ENCODE measurements around the gene PKHD1. TPM values are rescaled to one million over a fixed set of nuclear protein-coding genes. Genes with fewer than 3 reads are reported as not detected.

PKHD1 gene
- total RNA-seq, 6 experiments from 2014 or later: 1.2 to 3.0 (median 2.3) TPM

GRCh38 chr6:51614725-51615124 lies 472.7 kb downstream of the PKHD1 start:
- no peak for ATAC-seq
- Histone ChIP-seq H3K4me1 (peaks cover 0 to 6% (median 2%) of the 10 kb centered on the region in 4 donors), H3K27ac (no peak overlapping the region)

GRCh38 chr6:51613558-51613957 lies 473.9 kb downstream of the PKHD1 start:
- H3K4me3 ChIP-seq: no peak overlapping the region
- no peaks in the 10 kb centered on the region for H3K9me3 ChIP-seq
- no peaks in the 10 kb centered on the region for H3K27me3 ChIP-seq
- WGBS (ENCODE audit: insufficient coverage, low coverage, low lambda C conversion rate, missing lambda C conversion rate): 41% methylated on average over 3 of the region's 3 CpGs
- intact Hi-C loops (cut with DNase I): no loop called here
- TF ChIP-seq POLR2A (IDR thresholded peaks at IDR 0.05): no peak
- TF ChIP-seq, protein P1, sequence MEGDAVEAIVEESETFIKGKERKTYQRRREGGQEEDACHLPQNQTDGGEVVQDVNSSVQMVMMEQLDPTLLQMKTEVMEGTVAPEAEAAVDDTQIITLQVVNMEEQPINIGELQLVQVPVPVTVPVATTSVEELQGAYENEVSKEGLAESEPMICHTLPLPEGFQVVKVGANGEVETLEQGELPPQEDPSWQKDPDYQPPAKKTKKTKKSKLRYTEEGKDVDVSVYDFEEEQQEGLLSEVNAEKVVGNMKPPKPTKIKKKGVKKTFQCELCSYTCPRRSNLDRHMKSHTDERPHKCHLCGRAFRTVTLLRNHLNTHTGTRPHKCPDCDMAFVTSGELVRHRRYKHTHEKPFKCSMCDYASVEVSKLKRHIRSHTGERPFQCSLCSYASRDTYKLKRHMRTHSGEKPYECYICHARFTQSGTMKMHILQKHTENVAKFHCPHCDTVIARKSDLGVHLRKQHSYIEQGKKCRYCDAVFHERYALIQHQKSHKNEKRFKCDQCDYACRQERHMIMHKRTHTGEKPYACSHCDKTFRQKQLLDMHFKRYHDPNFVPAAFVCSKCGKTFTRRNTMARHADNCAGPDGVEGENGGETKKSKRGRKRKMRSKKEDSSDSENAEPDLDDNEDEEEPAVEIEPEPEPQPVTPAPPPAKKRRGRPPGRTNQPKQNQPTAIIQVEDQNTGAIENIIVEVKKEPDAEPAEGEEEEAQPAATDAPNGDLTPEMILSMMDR (IDR thresholded peaks at IDR 0.05): no peak
- H3K27ac ChIP-seq: no peak overlapping the region
- peaks cover 0 to 4% (median under 1%) of the 10 kb centered on the region in 4 donors for H3K4me1 ChIP-seq
- peak in 2 of 4 donors; percentile 36 to 61 for ATAC-seq
- DNase-seq: no peak
- no peaks in the 10 kb centered on the region for H3K36me3 ChIP-seq

More at GRCh38 chr6:51614725-51615124, 472.7 kb downstream of the PKHD1 start:
- TF ChIP-seq POLR2A (IDR thresholded peaks at IDR 0.05): no peak
- TF ChIP-seq, protein P1 (IDR thresholded peaks at IDR 0.05): no peak
- no peaks in the 10 kb centered on the region for H3K27me3 ChIP-seq
- H3K9me3 ChIP-seq: no peaks in the 10 kb centered on the region
- no peak overlapping the region for H3K4me3 ChIP-seq
- no peaks in the 10 kb centered on the region for H3K36me3 ChIP-seq
- DNase-seq: no peak
- intact Hi-C loops (cut with DNase I): no loop called here

GRCh38 chr6:51608932-51609331 lies 478.5 kb downstream of the PKHD1 start:
- WGBS (ENCODE audit: insufficient coverage, low coverage, low lambda C conversion rate, missing lambda C conversion rate): 97% methylated on average over 4 of the region's 4 CpGs
- Histone ChIP-seq H3K4me1 (no peaks in the 10 kb centered on the region), H3K36me3 (no peaks in the 10 kb centered on the region), H3K9me3 (no peaks in the 10 kb centered on the region), H3K27ac (no peak overlapping the region), H3K27me3 (no peaks in the 10 kb centered on the region), H3K4me3 (no peak overlapping the region)
- no peak for ATAC-seq
- intact Hi-C loops (cut with DNase I): no loop called here
- DNase-seq: no peak
- no peak for TF ChIP-seq POLR2A (IDR thresholded peaks at IDR 0.05)
- TF ChIP-seq, protein P1 (IDR thresholded peaks at IDR 0.05): no peak

GRCh38 chr6:51608383-51608782 lies 479.0 kb downstream of the PKHD1 start:
- intact Hi-C loops (cut with DNase I): no loop called here
- DNase-seq (no peak), ATAC-seq (no peak)
- Histone ChIP-seq H3K27ac (no peak overlapping the region), H3K36me3 (no peaks in the 10 kb centered on the region), H3K9me3 (no peaks in the 10 kb centered on the region), H3K27me3 (no peaks in the 10 kb centered on the region), H3K4me1 (no peaks in the 10 kb centered on the region), H3K4me3 (no peak overlapping the region)
- TF ChIP-seq, protein P1 (IDR thresholded peaks at IDR 0.05): no peak
- TF ChIP-seq POLR2A (IDR thresholded peaks at IDR 0.05): no peak
- WGBS (ENCODE audit: insufficient coverage, low coverage, low lambda C conversion rate, missing lambda C conversion rate): 70% methylated on average over 3 of the region's 3 CpGs

GRCh38 chr6:51600514-51600913 lies 486.9 kb downstream of the PKHD1 start:
- TF ChIP-seq, protein P1 (IDR thresholded peaks at IDR 0.05): no peak
- TF ChIP-seq POLR2A (IDR thresholded peaks at IDR 0.05): no peak
- ATAC-seq (no peak), DNase-seq (no peak)
- no peak overlapping the region for H3K27ac ChIP-seq
- H3K4me1 ChIP-seq: no peaks in the 10 kb centered on the region
- intact Hi-C loops (cut with DNase I): no loop called here
- WGBS (ENCODE audit: insufficient coverage, low coverage, low lambda C conversion rate, missing lambda C conversion rate): 78% methylated on average over 2 of the region's 2 CpGs
- no peaks in the 10 kb centered on the region for H3K36me3 ChIP-seq
- H3K27me3 ChIP-seq: no peaks in the 10 kb centered on the region
- H3K4me3 ChIP-seq: no peak overlapping the region
- H3K9me3 ChIP-seq: no peaks in the 10 kb centered on the region
